GM19025 (cell line): Measurements from ENCODE around the gene TMEM131L.
"Not testable (repeated sequence)": the region's sequence is repeated elsewhere in the genome, so short reads cannot be mapped to it uniquely, and the experiment has no call there.

Experiments used
- ATAC-seq: cut with Tn5 transposase; IDR thresholded peaks from one replicate; pipeline ENCODE4 v1.9.1; 2021; ENCODE audit warnings: mild to moderate bottlenecking, low read depth, moderate library complexity; ENCODE audit not compliant: unreplicated experiment

Gene TMEM131L

DNA sequence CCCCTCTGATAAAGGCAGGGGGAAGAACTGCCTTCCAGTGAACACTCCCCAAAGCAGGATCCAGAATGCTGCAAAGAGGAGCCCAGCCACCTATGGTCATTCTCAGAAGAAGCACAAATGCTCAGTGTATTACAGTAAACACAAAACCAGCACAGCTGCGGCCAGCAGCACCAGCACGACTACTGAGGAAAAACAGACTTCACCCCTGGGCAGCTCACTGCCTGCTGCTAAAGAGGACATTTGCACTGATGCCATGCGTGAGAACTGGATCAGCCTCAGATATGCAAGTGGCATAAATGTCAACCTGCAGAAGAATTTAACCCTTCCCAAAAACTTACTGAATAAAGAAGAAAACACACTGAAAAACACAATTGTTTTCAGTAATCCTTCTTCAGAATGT lies 137.7 kb downstream of the TMEM131L start:
- ATAC-seq, result no peak

DNA sequence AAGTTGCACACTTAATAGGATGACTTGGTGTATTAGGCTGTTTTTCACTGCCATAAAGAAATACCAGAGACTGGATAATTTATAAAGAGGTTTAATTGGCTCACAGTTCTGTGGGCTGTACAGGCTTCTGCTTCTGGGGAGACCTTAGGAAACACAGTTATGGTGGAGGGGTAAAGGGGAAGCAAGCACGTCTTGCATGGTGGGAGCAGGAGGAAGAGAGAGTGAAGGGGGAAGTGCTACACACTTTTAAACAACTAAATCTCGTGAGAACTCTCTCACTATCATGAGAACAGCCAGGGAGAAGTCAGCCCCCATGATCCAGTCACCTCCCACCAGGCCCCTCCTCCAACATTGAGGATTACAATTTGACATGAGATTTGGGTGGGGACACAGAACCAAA lies 142.9 kb downstream of the TMEM131L start:
- ATAC-seq, result not testable (repeated sequence)

- ATAC-seq, result no peak
Observed at GRCh38 chr4:153610623-153611376, 144.6 kb downstream of the TMEM131L start.

- no peak for ATAC-seq
Observed at GRCh38 chr4:153611679-153612078, 145.5 kb downstream of the TMEM131L start.

DNA sequence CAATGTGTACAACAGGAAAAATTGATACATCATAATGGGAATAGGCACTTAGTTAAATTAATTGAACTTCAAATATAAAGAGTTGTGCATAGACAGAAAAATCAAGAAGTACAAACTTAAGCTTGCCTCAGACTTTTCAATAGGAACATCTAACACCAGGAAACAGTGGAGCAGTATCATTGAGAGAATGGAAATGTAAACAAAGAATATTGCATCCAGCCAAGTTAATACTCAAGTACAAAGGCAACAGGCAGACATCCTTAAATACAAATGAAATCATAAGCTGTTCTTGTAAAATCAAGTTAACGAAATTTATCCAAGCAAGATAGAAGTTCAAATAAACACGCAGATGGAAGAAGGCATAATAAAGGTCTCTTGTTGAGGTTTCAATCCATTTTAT lies 146.7 kb downstream of the TMEM131L start:
- ATAC-seq, result no peak

GRCh38 chr4:153616006-153616555 lies 149.9 kb downstream of the TMEM131L start:
- ATAC-seq, result no peak

- no peak for ATAC-seq
Observed at GRCh38 chr4:153618833-153619232, 152.7 kb downstream of the TMEM131L start.

DNA sequence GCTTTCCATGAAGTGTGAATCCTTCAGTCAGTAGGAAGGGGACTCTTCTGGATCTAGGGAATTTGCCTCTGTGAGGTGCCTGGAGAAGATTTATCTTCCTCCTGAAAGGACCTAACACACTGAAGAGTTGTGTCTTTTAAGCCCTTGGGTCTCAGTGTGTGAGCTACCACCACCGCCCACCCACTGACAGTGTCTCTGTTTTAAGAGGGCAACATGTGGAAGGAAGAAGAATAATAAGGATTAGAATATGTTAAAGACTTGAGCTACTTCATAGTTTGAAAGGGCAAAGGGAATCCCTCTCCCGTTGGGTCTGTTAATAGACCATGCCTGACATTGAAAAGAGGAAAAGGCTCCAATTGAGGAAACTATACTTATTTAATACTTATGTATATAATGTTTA lies 153.7 kb downstream of the TMEM131L start:
- no peak for ATAC-seq

GRCh38 chr4:153620352-153620751 lies 154.2 kb downstream of the TMEM131L start:
- ATAC-seq, result no peak

DNA sequence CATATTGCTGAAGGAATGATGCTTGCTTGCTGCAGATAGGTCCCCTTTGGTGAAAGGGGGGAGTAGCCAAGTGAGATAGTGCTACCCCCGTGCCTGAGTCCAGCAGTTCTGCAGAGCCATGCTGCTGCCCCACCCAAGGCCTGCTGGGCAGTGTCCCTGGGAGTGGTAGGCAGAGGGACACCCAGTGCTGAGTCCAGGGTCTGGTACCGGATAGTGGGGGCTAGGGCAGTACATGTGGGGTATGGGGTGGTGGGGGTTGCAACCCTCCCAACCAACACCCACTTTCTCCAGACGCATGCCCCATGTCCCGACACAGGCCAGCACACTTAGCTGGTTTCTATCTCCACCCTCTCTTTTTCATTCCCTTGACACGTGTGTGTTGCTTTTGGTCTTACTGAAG lies 155.9 kb downstream of the TMEM131L start:
- no peak for ATAC-seq

- ATAC-seq, result no peak
Observed at GRCh38 chr4:153622778-153623240, 156.6 kb downstream of the TMEM131L start.

- ATAC-seq, result no peak
Observed at GRCh38 chr4:153623491-153623890, 157.3 kb downstream of the TMEM131L start.

DNA sequence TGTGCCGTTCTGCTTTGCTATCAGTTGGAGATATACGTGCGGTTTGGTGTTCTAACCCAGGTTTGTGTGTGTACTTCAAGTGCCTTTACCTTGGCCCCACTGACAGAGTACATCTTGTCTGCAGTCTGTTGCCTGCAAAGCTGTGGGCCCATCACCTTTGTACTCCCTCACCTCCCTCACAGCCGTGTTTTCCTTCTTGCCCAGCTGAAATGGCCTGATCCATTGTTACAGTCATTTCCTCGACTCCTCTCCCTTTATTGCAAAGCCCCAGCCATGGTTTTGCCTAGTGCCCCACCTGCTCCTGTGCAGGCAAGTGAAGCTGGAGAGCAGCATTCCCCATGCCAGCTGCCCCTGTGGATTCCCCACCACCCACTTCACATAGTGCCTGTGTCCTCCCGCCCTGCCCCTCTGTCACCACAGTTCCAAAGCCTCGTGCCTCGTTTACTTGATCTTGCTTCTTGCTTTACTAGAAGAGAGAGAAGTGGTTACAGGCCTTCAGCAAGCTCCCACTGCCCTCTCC lies 162.7 kb downstream of the TMEM131L start:
- no peak for ATAC-seq

GRCh38 chr4:153629776-153630175 lies 163.6 kb downstream of the TMEM131L start:
- ATAC-seq, result no peak

DNA sequence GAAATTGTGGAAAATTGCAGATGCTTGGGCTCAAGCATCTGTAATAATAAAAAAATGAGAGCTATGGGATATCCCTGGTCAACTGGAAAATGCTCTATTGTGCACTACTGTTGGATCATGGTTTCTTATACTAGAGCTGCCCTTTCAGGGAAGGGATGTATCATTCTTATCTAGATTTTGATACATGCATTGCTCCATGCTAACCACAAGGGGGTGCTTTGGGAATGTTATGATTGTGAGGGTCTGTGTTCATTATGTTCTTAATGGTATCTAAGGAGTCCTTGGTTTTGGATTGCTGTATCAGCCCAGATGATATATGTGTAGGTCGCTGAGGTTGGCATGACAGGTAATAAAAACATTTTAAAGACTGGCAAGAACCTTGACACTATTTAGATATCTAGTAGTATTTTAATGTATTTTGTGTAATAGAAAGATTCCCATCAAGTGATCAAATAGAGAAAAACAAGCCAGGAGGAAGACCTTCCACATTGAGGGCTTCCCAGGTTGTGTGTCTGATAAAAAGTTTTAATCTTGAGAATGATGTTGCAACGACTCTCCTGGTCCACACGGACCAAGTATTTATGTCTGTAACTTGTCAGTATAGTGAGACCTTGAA lies 168.7 kb downstream of the TMEM131L start:
- ATAC-seq, result no peak

DNA sequence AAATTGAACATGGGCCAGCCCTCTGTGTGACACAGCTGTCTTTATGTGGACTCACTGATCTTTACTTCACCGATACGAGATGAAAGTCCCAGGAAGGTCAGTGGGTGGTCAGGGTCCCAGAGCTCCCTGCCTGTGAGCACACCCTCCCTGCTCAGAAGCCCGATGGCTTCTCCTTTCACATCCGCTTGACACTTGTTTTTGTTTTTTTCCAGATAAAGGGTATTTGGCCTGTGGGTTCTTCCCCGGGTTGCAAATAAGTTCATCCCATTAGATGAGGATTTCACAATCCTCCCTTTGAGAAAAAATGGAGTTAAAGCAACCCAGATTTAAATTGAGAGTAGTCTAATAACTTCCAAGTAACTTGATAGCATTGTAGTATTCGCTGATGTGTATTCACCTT lies 169.7 kb downstream of the TMEM131L start:
- ATAC-seq, result no peak

- no peak for ATAC-seq
Observed at GRCh38 chr4:153637201-153637600, 171.0 kb downstream of the TMEM131L start.

- ATAC-seq, result no peak
Observed at GRCh38 chr4:153638011-153638410, 171.9 kb downstream of the TMEM131L start.

DNA sequence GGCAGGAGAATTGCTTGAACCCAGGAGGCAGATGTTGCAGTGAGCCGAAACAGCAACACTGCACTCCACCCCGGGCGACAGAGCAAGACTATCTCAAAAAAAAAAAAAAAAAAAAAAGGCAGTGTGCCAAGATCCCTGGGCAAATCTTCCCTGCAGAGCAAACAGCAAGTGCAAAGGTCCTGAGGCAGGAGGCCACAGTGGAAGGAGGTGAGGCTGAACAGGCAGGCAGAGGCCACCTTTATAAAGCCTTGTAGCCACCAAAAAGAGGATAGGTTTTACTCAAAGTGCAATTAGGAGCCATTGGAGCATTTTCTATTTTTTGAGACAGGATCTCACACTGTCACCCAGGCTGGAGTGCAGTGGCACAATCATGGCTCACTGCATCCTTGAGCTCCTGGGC lies 172.8 kb downstream of the TMEM131L start:
- ATAC-seq, result no peak

DNA sequence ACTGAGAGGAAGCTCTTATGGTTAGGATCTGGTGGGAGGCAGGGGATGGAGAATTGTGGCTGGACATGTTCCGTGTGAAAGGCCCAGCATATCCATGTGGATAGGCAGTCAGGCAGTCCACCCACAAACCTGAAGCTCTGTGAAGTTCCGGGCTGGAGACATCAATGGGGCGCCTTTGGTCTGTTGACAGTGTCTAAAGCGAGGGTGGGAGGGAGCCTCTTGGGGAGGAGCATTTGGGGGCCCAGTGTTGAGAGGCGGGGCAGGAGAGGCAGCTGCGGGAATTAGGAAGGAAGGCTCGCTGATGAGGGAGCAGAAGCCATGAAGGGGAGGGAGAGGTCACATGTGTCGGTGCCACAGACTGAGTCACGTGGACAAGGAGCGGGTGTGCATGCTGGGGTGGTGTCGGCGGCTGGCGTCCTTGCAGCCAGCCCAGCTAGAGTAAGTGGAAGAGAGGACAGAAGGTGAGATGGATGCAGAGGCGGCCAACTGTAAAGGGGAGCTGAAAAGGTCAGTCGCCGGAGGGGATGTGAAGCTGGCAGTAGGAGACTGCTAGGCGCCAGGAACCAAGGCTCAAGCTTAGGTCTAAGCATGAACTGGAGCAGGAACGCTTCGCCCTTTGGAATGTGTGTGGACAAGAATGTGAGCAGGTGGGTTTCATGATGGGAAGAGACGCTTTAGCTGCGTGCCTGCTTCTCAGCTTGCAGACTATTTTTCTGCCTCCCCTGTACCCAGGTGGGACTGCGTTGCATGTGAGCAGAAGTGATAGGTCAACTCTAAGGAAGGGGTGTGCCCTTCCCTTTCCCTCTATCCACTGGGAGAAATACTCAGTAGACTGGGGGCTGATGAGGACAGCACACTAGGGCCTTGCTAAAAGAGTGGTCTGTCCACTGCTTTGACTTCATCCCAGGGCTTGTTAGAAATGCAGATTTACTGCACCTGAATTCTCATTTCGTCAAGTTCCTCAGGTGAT lies 174.0 kb downstream of the TMEM131L start:
- ATAC-seq, result no peak
